Bone marrow (tissue), 2 donors: ENCODE data around the gene SLC23A1.

Experiments used
- DNase-seq, 2 donors: peaks; one replicate each; lab custom pipeline; 2025; lab: John Stamatoyannopoulos, UW

Gene SLC23A1

DNA sequence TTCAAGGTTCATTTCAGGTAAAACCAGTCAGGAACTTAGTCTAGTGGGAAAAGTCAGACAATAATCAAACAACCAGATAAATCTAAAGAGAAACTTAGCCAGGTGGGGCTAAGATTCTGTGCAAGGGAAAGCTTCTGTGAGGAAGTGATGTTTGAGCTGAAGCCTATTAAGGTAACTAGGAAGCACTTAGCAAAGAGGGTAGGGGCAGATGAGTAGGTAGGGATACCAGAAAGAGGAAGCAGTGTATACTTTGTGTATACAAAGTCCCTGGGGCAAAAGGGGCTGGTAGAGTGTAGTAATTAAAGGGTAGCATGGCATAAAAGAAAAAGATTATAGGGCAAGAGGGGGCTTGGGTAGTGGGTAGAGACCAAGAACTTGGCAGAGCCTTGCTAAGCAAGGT is 24.4 kb upstream of the SLC23A1 start:
- no peak for DNase-seq

DNA sequence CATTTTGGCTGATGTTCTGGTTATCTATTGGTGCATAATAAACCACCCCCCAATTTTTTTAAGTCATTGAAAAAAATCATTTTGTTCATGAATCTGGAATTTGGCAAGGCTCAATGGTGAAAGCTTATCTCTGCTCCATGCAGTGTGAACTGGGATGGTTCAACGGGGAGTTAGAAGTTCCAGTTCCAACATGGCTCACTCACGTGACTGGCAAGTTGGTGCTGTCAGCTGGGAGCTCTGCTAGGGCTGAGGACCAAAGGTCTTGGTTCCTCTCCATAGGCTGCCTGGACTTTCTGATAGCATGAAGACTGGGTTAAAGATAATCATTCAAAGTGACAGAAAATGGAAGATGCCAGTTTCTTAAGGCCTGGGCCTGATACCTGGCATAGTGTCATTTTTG is 23.9 kb upstream of the SLC23A1 start:
- no peak for DNase-seq

DNA sequence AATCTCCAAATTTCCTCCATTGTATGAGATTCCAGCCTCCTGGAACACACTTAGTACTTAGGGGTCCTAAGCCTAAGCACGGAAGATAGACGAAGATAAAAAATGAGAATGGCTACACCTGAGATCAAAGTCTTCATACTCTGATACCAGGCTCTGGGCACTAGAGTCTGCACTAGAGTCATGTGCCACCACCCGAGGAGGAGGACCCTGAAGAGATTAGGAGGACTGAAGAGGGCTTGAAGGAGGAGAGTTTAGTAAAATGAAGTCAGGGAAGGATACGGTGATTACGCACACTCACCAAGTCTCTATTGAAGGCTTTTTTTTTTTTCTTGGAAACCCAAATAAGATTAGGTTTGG is 21.4 kb upstream of the SLC23A1 start:
- no peak for DNase-seq

- DNase-seq: peak; percentile 91 to 95
Measured at GRCh38 chr5:139403787-139404483, 20.8 kb upstream of the SLC23A1 start, which contains the start of gene SPATA24. SPATA24 (minus strand) TSS chr5:139404089; CDS start chr5:139404060, 29 bp downstream.

DNA sequence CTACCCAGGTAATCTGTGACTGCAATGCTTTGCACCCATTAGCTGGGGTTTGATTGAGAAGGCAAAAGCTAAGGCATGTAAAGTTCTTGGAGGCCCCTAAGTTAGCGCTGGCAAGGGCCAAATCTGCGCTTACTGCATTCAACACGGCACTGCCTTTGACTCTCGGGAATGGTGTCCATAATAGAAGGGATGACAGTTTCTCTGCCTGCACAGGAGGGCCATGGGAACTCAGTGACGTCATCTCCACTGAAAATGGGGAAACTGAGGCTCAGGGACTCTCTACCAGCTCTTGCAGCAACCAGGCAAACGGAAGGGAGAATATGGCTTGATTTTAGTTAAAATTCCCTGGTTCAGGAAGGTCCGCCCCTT is 20.3 kb upstream of the SLC23A1 start:
- DNase-seq: no peak

DNA sequence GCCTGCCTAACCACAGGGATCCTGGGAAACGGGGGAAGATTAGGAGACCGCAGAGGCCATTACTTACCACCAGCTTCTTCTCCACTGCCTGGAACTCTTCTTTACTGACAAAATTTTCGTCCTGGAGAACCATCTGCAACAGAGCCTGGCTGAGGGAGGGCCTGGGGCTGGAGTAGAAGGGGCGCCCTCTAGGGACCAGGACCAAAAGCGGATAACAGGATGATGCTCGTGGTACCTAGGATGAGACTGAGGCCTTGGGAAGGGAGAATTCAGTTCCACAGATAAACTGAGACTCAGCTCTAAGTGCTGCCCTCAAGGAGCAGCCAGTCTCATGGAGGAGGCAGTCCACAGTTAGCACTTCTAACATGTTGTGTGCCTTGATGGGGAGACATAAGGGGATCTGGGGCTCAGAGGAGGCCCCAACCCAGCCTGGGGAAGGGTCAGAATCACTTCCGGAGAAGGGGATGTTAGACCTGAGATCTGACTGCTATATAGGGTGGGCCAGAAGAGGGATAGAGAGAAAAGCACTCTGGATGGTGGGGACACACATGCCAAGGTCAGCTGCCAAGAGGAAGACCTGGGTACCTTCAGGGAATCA is 19.6 kb upstream of the SLC23A1 start:
- no peak for DNase-seq

GRCh38 chr5:139401546-139401945 is 18.4 kb upstream of the SLC23A1 start:
- no peak for DNase-seq

- DNase-seq: no peak
Measured at GRCh38 chr5:139399501-139400121, 16.5 kb upstream of the SLC23A1 start.

DNA sequence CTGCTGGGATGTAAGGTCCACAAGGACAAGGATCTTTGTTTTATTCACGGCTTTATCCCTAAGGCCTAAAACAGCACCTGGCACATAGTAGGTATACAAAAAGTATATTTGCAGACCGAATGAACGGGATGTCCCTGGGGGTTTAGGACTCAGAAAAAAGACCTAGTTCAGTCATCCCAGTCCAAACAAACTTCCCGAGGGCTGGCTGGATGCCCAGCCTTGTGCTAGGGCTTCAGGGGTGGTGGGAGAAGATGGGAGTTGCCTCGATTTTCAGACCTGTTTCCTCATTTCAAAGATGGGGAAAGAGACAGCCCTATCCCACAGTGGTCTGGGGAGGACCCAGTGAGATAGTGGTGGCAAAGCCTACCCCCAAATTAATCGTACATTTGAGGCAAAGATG is 14.8 kb upstream of the SLC23A1 start:
- DNase-seq: no peak

DNA sequence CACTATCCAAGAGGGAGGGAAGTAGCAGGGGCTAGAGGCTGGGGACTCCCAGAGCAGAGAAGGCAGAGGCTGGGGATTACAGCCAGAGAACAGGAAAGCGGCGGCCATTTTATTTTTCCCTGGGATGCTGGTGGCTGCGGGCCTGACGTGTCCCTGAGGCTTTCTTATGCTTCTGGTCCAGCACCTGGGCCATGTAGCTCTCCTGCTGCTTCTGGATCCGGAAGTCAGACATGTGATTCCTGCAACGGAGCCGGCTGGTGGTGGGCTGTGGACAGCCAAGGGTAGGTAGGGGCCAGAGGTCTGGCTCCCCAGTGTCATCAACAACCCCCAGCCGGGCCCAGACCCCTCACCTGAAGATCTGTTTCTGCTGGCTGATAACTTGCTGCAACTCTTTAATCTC is 13.6 kb upstream of the SLC23A1 start:
- no peak for DNase-seq

- DNase-seq: no peak
Measured at GRCh38 chr5:139395844-139396640, 12.9 kb upstream of the SLC23A1 start.

DNA sequence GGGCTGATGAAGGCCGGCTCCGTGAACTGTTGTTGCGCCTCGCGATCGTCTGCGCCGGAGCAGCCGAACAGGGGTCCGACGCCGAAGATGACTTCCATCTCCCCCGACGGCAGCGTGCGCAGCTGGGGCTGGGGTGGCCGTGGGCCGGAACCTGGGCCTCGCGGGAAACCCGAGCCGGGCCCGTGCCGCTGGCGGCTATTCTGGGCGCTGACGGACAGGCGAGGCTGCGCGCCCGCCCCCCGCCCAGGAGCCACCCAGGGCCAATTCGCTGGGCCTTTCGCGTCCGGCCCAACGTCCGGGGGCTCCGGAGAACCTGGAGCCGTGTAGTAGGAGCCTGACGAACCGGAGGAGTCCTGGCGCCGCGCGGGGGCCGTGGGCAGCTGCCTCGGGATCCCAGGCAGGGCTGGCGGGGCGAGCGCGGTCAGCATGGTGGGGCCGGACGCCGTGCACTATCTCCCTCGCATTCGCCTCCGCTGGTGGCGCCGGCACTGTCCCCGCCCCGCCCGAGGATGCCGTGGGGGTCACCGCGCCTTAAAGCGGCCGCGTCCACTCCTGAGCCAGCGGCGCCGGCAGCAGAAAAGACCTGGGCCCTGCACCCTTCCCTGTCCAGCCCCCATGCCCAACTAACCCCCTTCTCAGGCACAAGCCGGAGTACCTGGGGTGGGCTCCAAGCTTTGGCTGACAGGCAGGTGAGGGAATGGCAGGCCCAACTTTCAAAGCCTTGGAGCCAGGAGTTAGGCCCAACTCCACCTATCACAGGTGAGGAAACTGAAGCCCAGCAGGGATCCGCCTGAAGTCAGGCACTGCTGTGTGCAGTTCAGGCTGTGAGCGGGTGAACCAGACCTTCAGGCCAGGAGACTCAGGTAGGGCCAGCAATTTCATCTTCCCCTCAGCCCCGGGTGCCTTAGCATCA is 11.8 kb upstream of the SLC23A1 start, which contains the start of gene PROB1:
TSS of gene PROB1 (minus strand) at position 451 of the 913 bp plus-strand sequence. CDS start at position 428, 23 bp downstream.
- no peak for DNase-seq

GRCh38 chr5:139394123-139394653 is 11.1 kb upstream of the SLC23A1 start:
- peak in 1 of 2 donors; percentile 36 for DNase-seq

DNA sequence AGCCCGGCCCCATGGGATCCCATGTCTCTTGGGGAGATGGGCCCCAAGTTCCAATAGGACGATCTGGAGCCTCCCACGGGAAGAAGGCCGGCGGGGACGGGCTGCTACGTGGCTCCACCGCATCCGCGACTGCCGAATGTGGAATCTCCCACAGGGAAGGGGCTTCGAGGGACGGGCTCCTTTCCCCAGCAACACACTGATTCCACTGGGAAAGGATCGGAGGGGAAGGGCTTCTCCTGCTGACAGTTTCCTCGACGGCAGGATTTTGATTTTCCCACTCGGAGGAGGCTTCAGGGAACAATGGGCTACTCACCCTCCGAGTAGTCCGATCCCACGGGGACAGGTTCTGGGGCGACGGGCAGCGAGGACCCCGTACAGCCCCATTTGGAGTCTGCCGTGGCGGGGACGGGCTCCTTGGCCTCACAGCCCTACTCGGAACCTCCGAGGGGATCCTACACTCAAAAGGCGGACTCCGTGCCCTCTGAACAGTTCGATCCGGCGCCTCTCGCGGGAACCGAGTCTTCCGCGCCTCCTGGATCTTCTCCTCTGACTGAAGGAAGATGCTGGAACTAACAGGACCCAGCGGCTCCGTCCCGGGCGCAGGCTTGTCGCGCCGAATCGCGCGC is 10.5 kb upstream of the SLC23A1 start:
- no peak for DNase-seq

DNA sequence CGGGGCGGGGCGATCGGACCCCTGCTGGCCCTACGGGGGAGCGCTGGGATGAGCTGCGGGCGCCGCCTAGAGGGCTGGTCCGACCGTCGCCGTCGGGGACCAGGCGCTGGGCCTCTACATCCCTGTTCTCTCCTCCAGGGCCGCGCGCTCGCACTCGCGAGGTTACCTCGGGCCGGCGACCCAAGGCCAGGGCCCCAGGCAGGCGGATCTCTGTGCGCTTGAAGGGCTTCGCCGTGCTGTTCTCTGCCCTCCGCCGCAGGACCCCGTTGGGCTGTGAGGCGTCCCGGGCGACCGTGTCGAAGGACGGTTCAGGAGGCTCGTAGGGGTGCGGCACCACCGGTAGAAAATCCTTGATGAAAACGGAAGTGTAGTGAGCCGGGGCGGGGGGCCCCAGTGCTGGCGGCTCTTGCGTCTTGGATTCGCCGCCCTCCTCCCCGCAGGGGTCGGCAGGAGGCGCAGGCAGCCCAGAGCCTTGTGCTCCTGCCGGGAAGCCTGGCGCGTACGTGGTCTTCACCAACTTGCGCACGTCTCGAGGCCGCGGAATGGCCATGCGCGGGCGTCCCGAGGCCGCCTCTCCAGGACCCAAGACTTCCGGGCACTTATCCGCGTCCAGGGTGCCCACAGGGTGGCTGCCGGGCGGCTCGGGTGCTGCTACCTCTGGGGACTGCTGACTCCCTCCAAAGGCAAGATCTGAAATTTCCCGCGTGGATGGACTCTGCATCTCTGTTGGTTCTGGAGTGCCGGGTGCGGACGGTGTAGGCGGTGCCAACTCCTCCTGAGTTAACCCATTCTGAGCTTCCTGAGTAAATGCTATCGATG is 9.8 kb upstream of the SLC23A1 start:
- DNase-seq: peak; percentile 69 to 84

DNA sequence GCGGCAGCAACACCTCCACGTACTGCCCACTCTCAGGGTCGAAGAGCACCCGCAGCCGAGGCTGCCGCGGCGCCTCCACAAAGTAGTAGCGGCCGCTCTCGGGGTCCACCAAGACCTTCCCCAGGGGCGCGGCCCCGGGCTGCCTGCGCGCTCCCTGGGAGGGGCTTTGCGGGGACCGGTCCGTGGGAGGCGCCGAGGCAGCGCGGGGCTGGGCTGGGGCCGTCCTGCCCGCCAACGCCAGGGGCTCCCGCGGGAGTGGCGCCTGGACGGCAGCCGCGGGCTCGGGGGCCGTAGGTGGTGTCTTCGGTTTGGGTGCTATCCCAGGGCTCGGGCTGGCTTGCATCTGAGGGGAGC is 9.2 kb upstream of the SLC23A1 start:
- no peak for DNase-seq

GRCh38 chr5:139391570-139392323 is 8.7 kb upstream of the SLC23A1 start:
- DNase-seq: no peak

DNA sequence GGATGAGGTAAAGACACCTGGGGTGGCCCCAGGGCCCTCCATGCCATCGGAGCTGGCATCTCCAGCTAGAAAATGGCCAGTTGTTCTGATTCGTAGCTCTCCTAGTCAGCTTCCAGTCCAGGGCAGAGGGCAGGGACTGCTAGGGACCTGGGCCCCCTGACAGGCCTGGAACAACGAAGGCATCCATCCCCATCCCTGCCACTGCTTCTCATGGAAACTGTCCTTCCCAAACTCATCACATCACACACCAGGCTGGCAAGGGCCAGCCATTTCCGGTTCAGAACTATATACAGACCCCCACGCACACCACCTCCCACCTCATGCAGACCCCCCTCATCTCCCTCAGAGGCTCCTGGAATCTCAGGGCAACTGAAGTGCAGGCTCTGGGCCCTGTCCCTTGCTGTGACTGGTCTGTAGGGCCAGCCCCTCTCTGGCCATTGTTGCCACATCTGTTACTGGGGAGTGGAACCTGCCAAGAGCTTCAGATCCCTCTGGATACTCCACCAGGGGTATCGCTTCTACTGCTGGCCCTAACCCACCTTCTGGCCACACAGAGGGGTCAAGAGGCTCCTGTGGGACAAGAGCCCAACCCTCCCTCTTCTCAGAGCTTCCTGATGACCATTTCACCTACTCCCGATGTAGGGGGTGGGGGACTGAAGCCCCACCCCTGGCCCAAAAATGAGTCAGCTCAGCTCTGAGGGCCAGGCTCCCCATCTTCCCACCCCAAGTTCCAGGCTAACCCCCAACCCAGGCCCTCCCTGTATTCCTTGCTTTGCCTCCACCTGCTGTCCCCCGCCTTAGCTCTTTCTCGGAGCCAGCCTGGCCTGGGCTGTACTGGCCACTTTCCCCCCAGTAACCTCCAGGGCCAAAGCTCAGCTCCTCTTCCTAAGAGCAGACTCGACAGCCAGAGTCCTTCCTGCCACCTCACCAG is 7.8 kb upstream of the SLC23A1 start:
- DNase-seq: no peak
